CD4-positive, alpha-beta T cell (primary cell): Measurements from ENCODE around the gene HOXD11. TPM values are rescaled to one million over a fixed set of nuclear protein-coding genes. Genes with fewer than 3 reads are reported as not detected.

ENCODE experiments used
- ATAC-seq: fragments of 200-7000 bp; cut with Tn5 transposase; one replicate; pipeline ENCODE4 v1.10.0; 2022; ENCODE audit warnings: mild to moderate bottlenecking; ENCODE audit not compliant: poor library complexity
- CTCF ChIA-PET: fragments of 350-600 bp; sonication (Branson Sonifier 250); formaldehyde crosslinking; loops from one replicate; lab custom pipeline; 2021; ENCODE audit warnings: antibody characterized with exemption, inconsistent platforms; lab: Charles Lee
- POLR2A ChIA-PET: fragments of 350-600 bp; sonication (Branson Sonifier 250); formaldehyde crosslinking; loops from one replicate; lab custom pipeline; 2021; ENCODE audit warnings: antibody characterized with exemption, inconsistent platforms; lab: Charles Lee
- DNase-seq, 14 experiments: peaks; one replicate each; pipeline ENCODE4 v3.0.0-alpha.2; 2013 to 2020; ENCODE audit warnings: mixed read lengths in 2 of 14
- H3K27ac ChIP-seq, 2 donors: one replicate each; pipeline versions ENCODE4 v1.5.1 to v1.7.0; 2013; ENCODE audit warnings: low read length in 2 of 2, low read depth in 1 of 2, mild to moderate bottlenecking in 1 of 2
- H3K27me3 ChIP-seq, 2 experiments: 1 replicate in 1 of 2; 2 replicates in 1 of 2; pipeline versions ENCODE4 v1.6.1 to v1.7.0; 2013; ENCODE audit warnings: low read length in 2 of 2, control low read depth in 1 of 2, mild to moderate bottlenecking in 1 of 2, moderate library complexity in 1 of 2; ENCODE audit not compliant: insufficient read depth in 2 of 2, control insufficient read depth in 1 of 2
- H3K36me3 ChIP-seq: one replicate; pipeline ENCODE4 v1.6.1; 2013; ENCODE audit warnings: low read length, control low read depth; ENCODE audit not compliant: insufficient read depth
- H3K4me1 ChIP-seq: one replicate; pipeline ENCODE4 v1.6.1; 2013; ENCODE audit warnings: low read length, control low read depth; ENCODE audit not compliant: insufficient read depth
- H3K4me3 ChIP-seq: one replicate; pipeline ENCODE4 v1.5.1; 2013; ENCODE audit warnings: mild to moderate bottlenecking, low read length, moderate library complexity
- H3K9me3 ChIP-seq, 2 experiments: 1 replicate in 1 of 2; 2 replicates in 1 of 2; pipeline versions ENCODE4 v1.6.1 to v1.7.0; 2013; ENCODE audit warnings: low read length in 2 of 2, mild to moderate bottlenecking in 2 of 2, control low read depth in 1 of 2, moderate library complexity in 1 of 2; ENCODE audit not compliant: control insufficient read depth in 1 of 2, insufficient read depth in 1 of 2
- H3K27ac Mint-ChIP-seq: one replicate; pipeline ENCODE4 v1.8.0; 2020; ENCODE audit warnings: mixed read lengths
- H3K27me3 Mint-ChIP-seq: one replicate; pipeline ENCODE4 v1.8.0; 2021; ENCODE audit warnings: mixed read lengths
- H3K36me3 Mint-ChIP-seq: one replicate; pipeline ENCODE4 v1.8.0; 2021; ENCODE audit warnings: low read depth, mixed read lengths
- H3K4me1 Mint-ChIP-seq: one replicate; pipeline ENCODE4 v1.8.0; 2021; ENCODE audit warnings: low read depth, mixed read lengths
- H3K4me3 Mint-ChIP-seq: one replicate; pipeline ENCODE4 v1.8.0; 2020; ENCODE audit warnings: mild to moderate bottlenecking, mixed read lengths
- H3K9me3 Mint-ChIP-seq: one replicate; pipeline ENCODE4 v1.8.0; 2020; ENCODE audit warnings: mixed read lengths
- intact Hi-C, 2 experiments: fragments of 100-400 bp; cut with DNase I in 1 of 2; cut with micrococcal nuclease in 1 of 2; formaldehyde crosslinking; loops; one replicate each; pipeline versions ENCODE4 v1.15.1 to v1.9.0; 2023 to 2025; cut with DNase I, micrococcal nuclease
- total RNA-seq, 174 experiments: library from RNA in 2 of 174; stranded (reverse) in 2 of 174; gene quantifications; one replicate each; pipeline ENCODE4 v1.2.3 and lab custom pipeline; 2021 to 2026
- TF ChIP-seq, protein P1 (sequence below): fragments of 200-600 bp; IDR thresholded peaks from one replicate; pipeline ENCODE4 v1.8.0; 2022; ENCODE audit warnings: antibody characterized with exemption, mild to moderate bottlenecking

HOXD11 gene
- total RNA-seq, 2 experiments from 2014 or later, result not detected

GRCh38 chr2:176152350-176153181, 45.5 kb downstream of the HOXD11 start:
- Histone ChIP-seq H3K4me3 (no peak overlapping the region), H3K27ac (no peak overlapping the region), H3K9me3 (peaks cover 0 to 56% of the 10 kb centered on the region in 2 experiments), H3K27me3 (peaks cover 74 to 97% of the 10 kb centered on the region in 2 experiments), H3K4me1 (peaks cover 14% of the 10 kb centered on the region), H3K36me3 (no peaks in the 10 kb centered on the region)
- ChIA-PET POLR2A (no interaction called here), CTCF (no interaction called here)
- Mint-ChIP-seq H3K27me3 (peaks cover 91% of the 10 kb centered on the region), H3K36me3 (no peaks in the 10 kb centered on the region), H3K4me3 (no peak overlapping the region), H3K9me3 (no peaks in the 10 kb centered on the region), H3K27ac (no peak overlapping the region), H3K4me1 (peaks cover 7% of the 10 kb centered on the region)
- ATAC-seq, result no peak
- TF ChIP-seq, protein P1, sequence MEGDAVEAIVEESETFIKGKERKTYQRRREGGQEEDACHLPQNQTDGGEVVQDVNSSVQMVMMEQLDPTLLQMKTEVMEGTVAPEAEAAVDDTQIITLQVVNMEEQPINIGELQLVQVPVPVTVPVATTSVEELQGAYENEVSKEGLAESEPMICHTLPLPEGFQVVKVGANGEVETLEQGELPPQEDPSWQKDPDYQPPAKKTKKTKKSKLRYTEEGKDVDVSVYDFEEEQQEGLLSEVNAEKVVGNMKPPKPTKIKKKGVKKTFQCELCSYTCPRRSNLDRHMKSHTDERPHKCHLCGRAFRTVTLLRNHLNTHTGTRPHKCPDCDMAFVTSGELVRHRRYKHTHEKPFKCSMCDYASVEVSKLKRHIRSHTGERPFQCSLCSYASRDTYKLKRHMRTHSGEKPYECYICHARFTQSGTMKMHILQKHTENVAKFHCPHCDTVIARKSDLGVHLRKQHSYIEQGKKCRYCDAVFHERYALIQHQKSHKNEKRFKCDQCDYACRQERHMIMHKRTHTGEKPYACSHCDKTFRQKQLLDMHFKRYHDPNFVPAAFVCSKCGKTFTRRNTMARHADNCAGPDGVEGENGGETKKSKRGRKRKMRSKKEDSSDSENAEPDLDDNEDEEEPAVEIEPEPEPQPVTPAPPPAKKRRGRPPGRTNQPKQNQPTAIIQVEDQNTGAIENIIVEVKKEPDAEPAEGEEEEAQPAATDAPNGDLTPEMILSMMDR, result no peak
- DNase-seq, result no peak
- intact Hi-C loops, result no loop called here

DNA sequence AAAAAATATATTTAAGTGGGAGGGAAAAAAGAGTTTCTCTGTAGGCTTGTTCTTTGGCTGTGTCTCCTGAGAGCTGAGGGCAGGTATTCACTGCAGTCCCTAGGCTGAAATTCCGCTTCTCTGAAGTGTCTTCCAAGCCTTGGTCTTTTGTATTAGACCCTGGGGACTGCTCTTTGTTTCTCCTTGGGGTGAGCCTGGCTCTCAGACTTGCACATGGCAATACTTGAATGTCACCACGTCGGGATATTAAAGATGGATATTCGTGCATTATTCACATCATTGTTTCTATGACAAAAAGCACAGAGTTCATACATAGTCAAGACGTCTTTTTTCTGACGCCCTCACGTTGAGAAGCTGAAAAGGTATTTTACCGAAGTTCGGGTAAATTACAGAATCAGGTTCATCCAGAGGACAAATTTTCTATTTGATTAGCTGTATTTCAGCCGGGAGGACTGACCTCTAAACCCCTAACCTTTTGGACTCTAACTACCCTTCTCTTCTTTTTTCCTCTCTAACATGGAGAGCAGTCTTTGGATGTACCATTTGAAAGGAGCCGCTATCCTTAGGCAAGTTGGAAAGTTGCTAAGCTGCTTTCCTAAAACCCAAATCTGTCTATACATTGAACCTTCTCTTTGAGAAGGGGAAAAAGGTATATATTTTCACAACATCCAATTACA, 47.6 kb downstream of the HOXD11 start:
- H3K36me3 Mint-ChIP-seq, result no peaks in the 10 kb centered on the region
- H3K9me3 Mint-ChIP-seq, result no peaks in the 10 kb centered on the region
- Histone ChIP-seq H3K4me1 (peaks cover 18% of the 10 kb centered on the region), H3K9me3 (peaks cover 0 to 52% of the 10 kb centered on the region in 2 experiments), H3K4me3 (no peak overlapping the region), H3K36me3 (no peaks in the 10 kb centered on the region), H3K27me3 (peaks cover 69 to 96% of the 10 kb centered on the region in 2 experiments), H3K27ac (no peak overlapping the region)
- ChIA-PET POLR2A (interaction anchor here (1.2 kb wide), 1 partner anchor 14 kb away, joined by 3 read pairs; no protein-coding TSS in a partner anchor), CTCF (interaction anchor here (1.2 kb wide), 1 partner anchor 300 kb away, joined by 3 read pairs; no protein-coding TSS in a partner anchor)
- TF ChIP-seq, protein P1, result no peak
- intact Hi-C loops, result no loop called here
- H3K27ac Mint-ChIP-seq, result no peak overlapping the region
- ATAC-seq, result no peak
- no peak overlapping the region for H3K4me3 Mint-ChIP-seq
- no peak for DNase-seq
- peaks cover 16% of the 10 kb centered on the region for H3K4me1 Mint-ChIP-seq
- H3K27me3 Mint-ChIP-seq, result peaks cover 89% of the 10 kb centered on the region

- H3K9me3 Mint-ChIP-seq, result no peaks in the 10 kb centered on the region
- Histone ChIP-seq H3K27ac (no peak overlapping the region), H3K36me3 (no peaks in the 10 kb centered on the region), H3K4me1 (peaks cover 25% of the 10 kb centered on the region), H3K27me3 (peaks cover 69 to 96% of the 10 kb centered on the region in 2 experiments), H3K4me3 (no peak overlapping the region), H3K9me3 (peaks cover 0 to 54% of the 10 kb centered on the region in 2 experiments)
- no peaks in the 10 kb centered on the region for H3K36me3 Mint-ChIP-seq
- peaks cover 87% of the 10 kb centered on the region for H3K27me3 Mint-ChIP-seq
- CTCF ChIA-PET, result interaction anchor here (1.0 to 1.2 kb wide), 2 partner anchors 28 to 299 kb away, joined by 3 read pairs; no protein-coding TSS in a partner anchor
- peaks cover 16% of the 10 kb centered on the region for H3K4me1 Mint-ChIP-seq
- intact Hi-C loops, result no loop called here
- H3K4me3 Mint-ChIP-seq, result no peak overlapping the region
- DNase-seq, result no peak
- no peak overlapping the region for H3K27ac Mint-ChIP-seq
- POLR2A ChIA-PET, result no interaction called here
- no peak for ATAC-seq
- TF ChIP-seq, protein P1, result no peak
Measured at GRCh38 chr2:176155356-176156044, 48.4 kb downstream of the HOXD11 start.
